ENCODE results near the gene CECR2. TPM values are rescaled to one million over a fixed set of nuclear protein-coding genes. Genes with fewer than 3 reads are reported as not detected.

The CECR2 gene
- total RNA-seq, 1 experiment from 2014 or later: 2.0 TPM

DNA sequence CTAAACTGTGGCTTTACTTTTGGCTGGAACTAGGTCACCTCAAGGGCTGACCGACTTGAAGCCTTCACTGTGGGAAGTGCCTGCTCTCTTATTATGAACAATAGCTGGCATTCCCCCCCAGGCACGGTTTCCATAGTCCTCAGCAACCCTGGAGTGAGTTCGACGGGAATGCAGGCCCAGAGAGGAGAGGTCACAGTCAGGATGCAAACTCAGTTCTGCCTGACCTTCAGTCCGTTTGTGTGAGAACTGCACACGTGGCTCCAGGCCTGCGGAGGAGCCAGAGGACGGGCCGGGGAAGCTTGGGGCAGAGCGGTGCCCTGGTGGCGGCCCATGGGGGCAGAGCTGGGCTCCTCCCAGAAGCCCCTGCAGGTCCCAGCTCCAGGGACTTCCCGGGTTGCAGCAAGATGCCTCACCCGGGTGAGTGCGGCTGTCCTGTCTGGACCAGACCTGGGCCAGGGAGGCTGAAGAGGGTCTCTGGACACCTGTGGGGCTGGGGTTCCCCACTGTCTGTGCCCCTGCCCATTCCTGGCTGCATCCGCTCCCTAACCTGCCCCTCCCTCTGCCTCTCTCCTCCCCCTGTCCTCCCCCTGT lies 211.3 kb downstream of the CECR2 start:
- in situ Hi-C loops (cut with HindIII; ENCODE audit: low sequenced_read_pairs): no loop called here
- no peak for DNase-seq (ENCODE audit: low spot score)

DNA sequence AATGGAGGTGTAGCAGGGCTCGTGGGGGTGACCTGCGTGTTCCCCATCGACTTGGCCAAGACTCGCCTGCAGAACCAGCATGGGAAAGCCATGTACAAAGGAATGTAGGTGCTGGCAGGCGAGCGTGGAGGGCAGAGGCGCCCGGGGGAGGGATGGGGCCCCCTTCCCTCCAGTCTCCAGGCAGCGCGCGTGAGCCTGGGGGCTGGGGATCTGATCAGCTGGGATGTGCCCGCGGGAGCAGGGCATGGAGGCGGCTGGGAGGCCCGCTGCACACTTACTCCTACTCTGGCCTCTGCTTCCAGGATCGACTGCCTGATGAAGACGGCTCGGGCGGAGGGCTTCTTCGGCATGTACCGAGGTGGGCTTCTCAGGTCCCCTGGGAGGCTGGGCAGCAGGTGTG lies 211.8 kb downstream of the CECR2 start:
- DNase-seq (ENCODE audit: low spot score): no peak
- in situ Hi-C loops (cut with HindIII; ENCODE audit: low sequenced_read_pairs): no loop called here

DNA sequence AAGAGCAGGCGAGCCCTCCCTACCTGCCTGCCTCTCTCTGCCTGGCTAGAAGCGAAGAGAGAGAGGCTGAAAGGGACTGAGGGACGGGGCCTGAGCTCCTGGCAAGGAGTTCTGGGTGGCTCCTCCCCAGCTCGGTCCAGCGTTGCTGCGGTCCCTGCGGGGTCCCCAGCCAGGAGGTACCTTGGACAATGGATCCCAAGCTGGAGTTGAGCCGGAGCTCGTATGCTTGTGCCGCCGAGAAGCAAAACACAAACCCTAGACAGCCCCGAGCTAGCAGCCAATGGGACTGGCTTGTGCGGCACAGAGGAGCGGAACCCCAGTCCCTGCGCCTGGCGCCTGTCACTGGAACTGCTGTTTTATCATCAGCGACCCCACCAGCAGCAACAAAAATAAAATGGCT lies 212.4 kb downstream of the CECR2 start:
- in situ Hi-C loops (cut with HindIII; ENCODE audit: low sequenced_read_pairs): no loop called here
- DNase-seq (ENCODE audit: low spot score): no peak

DNA sequence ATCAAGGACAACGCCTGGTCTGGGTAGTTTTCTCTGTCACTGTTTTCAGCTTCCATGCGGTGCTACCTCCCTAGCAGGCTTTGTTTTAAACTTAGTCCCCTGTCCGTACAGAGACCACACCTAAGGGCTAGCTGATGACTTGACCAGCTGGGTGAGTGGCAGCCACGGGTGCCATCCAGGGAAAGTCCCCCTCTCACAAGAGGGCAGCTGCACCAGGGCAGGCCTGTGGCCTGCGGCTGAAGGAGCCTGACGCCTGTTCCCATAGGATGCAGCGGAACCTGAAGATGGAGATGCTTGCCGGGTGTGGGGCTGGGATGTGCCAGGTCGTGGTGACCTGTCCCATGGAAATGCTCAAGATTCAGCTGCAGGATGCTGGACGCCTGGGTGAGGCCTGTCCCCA lies 213.9 kb downstream of the CECR2 start:
- DNase-seq (ENCODE audit: low spot score): no peak
- in situ Hi-C loops (cut with HindIII; ENCODE audit: low sequenced_read_pairs): no loop called here

DNA sequence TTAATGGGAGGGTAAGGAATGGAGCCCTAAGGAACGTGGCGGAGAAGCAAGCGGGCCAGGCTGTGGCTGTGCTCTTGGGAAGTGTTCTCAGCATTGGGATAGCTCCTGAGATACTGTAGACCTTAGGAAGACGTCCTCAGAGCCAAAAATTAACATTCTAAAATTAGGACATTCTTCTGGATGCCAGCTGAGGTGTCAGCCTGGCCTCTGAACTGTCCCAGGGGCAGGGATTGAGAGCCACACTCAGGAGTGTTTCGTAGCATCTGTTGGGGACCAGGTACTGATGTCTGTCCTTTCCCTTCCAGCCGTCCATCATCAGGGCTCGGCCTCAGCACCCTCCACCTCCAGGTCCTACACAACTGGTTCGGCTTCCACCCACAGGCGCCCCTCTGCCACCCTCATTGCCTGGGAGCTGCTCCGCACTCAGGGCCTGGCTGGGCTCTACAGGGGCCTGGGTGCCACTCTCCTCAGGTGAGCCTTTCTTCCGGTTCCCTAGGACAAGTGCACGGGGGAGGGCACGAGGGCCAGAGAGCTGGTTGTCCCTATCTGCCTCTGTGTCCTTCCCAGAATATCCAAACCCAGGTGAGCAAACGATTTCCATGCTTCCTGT lies 217.7 kb downstream of the CECR2 start:
- DNase-seq (ENCODE audit: low spot score): no peak
- in situ Hi-C loops (cut with HindIII; ENCODE audit: low sequenced_read_pairs): no loop called here

DNA sequence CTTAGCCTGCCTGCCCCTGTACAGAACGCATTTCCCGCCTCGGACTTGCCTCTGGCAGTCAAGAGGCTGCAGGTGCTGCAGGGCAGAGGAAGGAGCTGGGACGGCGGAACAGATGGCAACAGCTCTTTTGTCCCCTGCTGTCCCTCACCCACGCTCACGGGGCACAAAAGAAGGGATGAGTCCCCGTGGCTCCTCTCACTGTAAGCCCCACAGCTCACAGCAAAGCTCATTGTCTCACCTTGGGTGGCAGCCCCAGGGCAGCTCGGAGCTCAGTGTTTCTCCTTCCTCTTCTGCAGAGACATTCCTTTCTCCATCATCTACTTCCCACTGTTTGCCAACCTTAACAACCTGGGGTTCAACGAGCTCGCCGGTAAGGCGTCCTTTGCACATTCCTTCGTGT lies 218.4 kb downstream of the CECR2 start:
- in situ Hi-C loops (cut with HindIII; ENCODE audit: low sequenced_read_pairs): no loop called here
- peak; percentile 47 for DNase-seq (ENCODE audit: low spot score)

DNA sequence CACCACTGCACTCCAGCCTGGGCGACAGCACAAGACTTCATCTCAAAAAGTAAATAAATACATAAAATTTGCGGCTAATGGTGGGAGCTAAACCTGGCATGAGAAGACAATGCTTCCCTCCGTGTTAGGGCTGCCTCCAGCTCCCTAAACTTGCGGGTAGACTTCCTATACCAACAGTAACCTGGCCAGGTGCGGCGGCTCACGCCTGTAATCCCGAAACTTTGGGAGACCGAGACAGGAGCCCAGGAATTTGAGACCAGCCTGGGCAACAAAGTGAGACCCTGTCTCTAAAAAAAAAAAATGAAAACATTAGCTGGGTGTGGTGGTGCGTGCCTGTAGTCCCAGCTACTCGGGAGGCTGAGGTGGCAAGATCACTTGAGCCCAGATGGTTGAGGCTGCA lies 219.3 kb downstream of the CECR2 start:
- in situ Hi-C loops (cut with HindIII; ENCODE audit: low sequenced_read_pairs): no loop called here
- DNase-seq (ENCODE audit: low spot score): no peak

DNA sequence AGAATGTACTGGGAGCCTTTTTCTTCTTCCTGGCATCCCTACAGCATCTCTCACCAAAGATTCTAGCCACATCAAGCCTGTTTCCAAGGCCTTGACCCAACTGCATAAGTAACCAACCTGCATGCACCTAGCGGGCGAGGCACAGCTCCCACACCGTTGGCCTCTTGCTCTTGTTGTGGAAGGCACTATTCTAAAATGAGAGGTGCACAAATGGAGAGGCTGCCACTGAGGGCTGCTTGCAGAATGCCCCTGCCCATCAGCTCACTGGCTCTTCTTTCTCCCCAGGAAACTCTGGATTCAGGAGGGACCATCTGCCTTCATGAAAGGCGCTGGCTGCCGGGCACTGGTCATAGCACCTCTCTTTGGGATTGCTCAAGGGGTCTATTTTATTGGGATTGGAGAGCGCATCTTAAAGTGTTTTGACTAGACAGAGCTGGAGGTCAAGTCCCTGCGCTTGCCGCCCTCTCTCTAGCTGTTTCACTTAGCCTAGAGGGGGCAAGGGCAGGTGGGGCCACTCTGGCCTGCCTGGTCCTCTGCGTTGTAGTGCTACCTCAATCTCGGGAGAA lies 220.6 kb downstream of the CECR2 start:
- no peak for DNase-seq (ENCODE audit: low spot score)
- in situ Hi-C loops (cut with HindIII; ENCODE audit: low sequenced_read_pairs): no loop called here

DNA sequence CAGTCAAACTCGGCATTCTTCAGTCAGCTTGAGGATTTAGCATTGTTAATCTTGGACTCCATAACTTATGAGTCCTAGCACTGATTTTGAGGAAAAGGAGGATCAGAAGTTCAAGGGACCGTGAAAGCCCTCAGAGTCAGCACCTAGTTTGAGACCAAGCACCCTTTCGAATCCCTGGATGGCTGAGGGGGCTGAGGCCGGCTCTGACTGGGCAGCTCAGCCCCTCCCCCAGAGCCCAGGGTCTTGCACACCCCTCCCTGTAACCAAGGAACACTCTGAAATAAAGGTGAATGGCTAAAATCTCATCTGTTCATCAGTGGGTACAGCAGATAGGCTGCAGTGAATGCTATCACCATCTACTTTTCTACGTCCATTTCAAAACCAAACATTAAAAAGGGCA lies 221.3 kb downstream of the CECR2 start:
- no peak for DNase-seq (ENCODE audit: low spot score)
- in situ Hi-C loops (cut with HindIII; ENCODE audit: low sequenced_read_pairs): no loop called here

DNA sequence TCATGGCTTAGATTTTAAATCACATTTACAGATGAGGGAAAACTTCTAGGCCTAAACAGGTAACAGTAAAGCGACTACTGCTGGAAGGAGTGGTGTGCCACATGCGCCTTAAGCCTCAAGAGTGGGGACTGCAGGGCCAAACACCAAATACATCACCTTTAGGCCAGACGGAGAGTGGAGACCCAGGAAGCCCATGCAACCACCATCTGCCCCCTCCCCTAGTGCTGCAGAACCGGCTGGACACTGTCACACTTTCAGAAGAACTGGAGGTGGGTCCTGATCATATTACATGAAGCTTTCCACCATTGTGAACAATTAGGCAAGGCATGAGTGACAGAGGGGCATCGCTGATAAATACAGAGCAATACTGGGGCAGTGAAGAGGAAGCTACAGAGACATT lies 222.9 kb downstream of the CECR2 start:
- no peak for DNase-seq (ENCODE audit: low spot score)
- in situ Hi-C loops (cut with HindIII; ENCODE audit: low sequenced_read_pairs): no loop called here

DNA sequence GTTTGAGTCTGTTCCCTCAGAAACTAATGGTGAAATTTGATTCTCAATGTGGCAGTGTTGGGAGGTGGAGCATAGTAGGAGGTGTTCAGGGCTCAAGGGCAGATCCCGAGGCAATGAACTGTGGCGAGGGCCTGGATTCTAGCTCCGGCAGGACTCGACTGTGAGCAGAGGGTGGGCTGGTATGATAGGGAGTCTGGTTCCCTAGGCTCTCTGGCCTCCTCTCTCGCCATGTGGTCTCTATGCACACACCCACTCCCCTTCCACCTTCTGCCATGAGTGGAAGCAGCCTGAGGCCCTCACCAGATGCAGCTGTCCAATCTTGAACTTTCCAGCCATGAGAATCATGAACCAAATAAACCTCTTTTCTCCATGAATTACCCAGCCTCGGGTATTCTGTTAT lies 227.0 kb downstream of the CECR2 start:
- no peak for DNase-seq (ENCODE audit: low spot score)
- in situ Hi-C loops (cut with HindIII; ENCODE audit: low sequenced_read_pairs): no loop called here

DNA sequence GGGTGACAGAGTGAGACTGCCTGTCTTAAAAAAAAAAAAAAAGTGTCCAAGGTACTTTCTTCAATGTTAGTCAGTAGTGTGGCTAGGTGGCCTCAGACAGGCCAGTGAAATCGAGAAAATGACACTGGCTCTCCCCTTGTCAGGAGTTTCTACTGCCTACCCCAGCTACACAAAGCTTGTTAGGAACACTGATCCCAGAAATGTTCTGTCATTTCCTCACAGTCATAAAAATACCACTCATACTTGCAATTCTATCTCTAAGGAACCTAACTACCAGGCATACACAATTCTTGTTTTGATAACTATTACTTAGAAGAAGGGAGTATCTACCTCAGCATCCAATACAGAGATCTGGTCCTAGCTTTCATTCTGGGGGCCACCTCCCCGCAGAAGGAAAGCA lies 228.0 kb downstream of the CECR2 start:
- in situ Hi-C loops (cut with HindIII; ENCODE audit: low sequenced_read_pairs): no loop called here
- DNase-seq (ENCODE audit: low spot score): no peak

DNA sequence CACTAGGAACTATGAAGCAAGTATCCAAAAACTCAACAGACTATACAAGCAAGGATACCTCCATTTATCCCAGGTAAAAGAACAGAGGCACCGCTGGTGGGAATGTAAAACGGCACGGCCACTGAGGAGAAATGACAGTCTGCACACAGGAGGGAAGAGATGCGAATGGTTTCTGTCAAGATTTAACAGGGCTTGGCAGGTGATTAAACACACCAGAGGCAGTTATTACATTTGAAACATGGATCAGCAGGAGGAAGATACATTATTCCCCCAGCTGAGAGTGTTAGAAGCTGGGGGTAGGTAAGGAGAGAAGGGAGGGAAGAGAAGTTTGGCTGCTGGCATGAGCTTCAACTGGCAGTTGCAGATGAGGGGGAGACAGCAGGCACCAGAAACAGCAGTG lies 229.1 kb downstream of the CECR2 start:
- DNase-seq (ENCODE audit: low spot score): no peak
- in situ Hi-C loops (cut with HindIII; ENCODE audit: low sequenced_read_pairs): no loop called here

DNA sequence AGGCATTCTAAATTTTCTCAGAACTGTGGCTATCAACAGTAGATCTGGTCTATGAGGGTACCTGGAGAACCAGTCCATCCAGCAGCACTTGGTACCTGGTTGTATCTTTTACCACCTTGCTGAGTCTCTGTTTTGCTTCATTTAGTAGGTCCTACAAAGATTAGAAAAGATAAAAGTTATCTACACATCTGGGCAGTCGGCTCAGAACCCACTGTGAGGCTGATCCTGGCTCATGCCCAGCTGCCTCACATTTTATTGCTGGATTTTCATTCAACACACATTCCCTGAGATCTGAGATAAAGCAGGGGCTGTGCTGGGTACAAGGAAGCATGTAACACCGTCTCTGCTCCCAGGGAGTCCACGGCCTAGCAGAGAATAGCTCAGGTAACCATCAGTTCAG lies 231.8 kb downstream of the CECR2 start:
- in situ Hi-C loops (cut with HindIII; ENCODE audit: low sequenced_read_pairs): no loop called here
- DNase-seq (ENCODE audit: low spot score): no peak

DNA sequence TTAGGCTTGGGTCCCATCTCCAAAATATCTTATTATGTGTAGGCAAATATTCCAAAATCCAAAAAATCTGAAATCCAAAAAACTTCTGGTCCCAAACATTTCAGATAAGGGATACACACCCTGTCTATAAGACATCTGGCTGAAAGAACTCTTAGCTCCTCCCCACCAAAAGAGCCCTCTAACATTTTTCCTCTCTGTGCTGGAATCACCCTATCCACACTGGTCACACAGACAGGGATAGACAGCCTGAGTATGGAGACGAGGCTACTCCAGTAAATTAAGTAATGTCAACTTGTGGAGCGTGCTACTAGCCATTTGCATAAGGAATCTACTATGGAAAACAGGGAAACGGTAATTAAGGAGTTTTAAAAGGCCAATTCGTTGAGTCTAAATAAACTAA lies 234.4 kb downstream of the CECR2 start:
- no peak for DNase-seq (ENCODE audit: low spot score)
- in situ Hi-C loops (cut with HindIII; ENCODE audit: low sequenced_read_pairs): no loop called here

DNA sequence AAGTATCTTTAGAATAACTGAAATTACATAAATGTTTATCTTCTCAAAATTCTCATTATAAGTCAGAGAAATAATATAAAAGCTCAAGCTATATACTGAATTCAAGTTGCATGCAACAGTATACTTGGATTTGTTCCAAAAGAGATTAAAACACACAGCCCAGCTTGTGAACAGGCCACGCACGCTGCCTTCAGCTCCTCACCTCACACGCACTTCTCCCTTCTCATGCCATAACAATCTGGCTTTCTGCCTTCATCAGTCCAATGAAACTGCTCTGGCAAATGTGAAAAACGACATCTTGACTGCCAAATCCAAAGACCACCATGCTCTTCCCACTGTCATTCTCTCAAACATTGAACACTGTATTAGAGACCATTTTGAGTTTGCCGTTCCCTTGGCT lies 237.2 kb downstream of the CECR2 start:
- in situ Hi-C loops (cut with HindIII; ENCODE audit: low sequenced_read_pairs): no loop called here
- DNase-seq (ENCODE audit: low spot score): peak; percentile 25

Other genes with a start within 250 kb of the CECR2 start
- gene TMEM121B, start 248.1 kb upstream of the CECR2 start, total RNA-seq (2014; rRNA removed; shearing (Covaris generic)): 0.74 and 0.75 TPM in 2 replicates
- 163 and 164 TPM in 2 replicates for gene HDHD5, start 210.2 kb upstream of the CECR2 start, total RNA-seq (2014; rRNA removed; shearing (Covaris generic))
- gene ADA2, start 150.0 kb upstream of the CECR2 start, total RNA-seq (2014; rRNA removed; shearing (Covaris generic)): not detected in 2 replicates
- gene SLC25A18, start 194.0 kb downstream of the CECR2 start, total RNA-seq (2014; rRNA removed; shearing (Covaris generic)): 1.4 and 4.8 TPM in 2 replicates